Measurements from ENCODE around the gene TMOD4. TPM values are rescaled to one million over a fixed set of nuclear protein-coding genes. Genes with fewer than 3 reads are reported as not detected.

Gene TMOD4
- total and polyA plus RNA-seq, 2 of the 13 experiments (the other 11 are each of a cell fraction or from before 2014, with no cell fraction given) = 0.66 TPM; not detected in 1

- no peak for TF ChIP-seq LRRFIP1 (CRISPR knock-in tag; conservative IDR thresholded peaks at IDR 0.05)
- TF ChIP-seq GPBP1L1 (CRISPR knock-in tag; IDR thresholded peaks at IDR 0.05) = no peak
- TF ChIP-seq ZNF230 (CRISPR knock-in tag; IDR thresholded peaks at IDR 0.05) = peak; percentile 49; the same call in 1 of the 2 replicates
- 0 out of 2 replicates have a peak, but pooled peaks have one; percentile 83 for TF ChIP-seq RARG (CRISPR knock-in tag; IDR thresholded peaks at IDR 0.05; ENCODE audit: low read depth)
- TF ChIP-seq ZNF609 (CRISPR knock-in tag; IDR thresholded peaks at IDR 0.05; ENCODE audit: borderline replicate concordance) = peak; percentile 20; the same call in 1 of the 2 replicates
- TF ChIP-seq TAF1 (CRISPR knock-in tag; IDR thresholded peaks at IDR 0.05) = peak; percentile 60; the same call in 1 of the 2 replicates
- TF ChIP-seq ZBTB39 (CRISPR knock-in tag; IDR thresholded peaks at IDR 0.05) = no peak
- peak; percentile 23; the same call in 1 of the 2 replicates for TF ChIP-seq KDM5B (CRISPR knock-in tag; IDR thresholded peaks at IDR 0.05; ENCODE audit: borderline replicate concordance)
- TF ChIP-seq SMARCC2 (IDR thresholded peaks at IDR 0.05) = no peak
- TF ChIP-seq MYNN (CRISPR knock-in tag; IDR thresholded peaks at IDR 0.05; ENCODE audit: low read depth) = peak; percentile 19; the same call in 1 of the 2 replicates
- TF ChIP-seq TFE3 (CRISPR knock-in tag; IDR thresholded peaks at IDR 0.05) = no peak; the same call in none of the 2 replicates
- no peak for TF ChIP-seq KAT7 (CRISPR knock-in tag; IDR thresholded peaks at IDR 0.05; ENCODE audit: borderline replicate concordance)
- 0 out of 2 replicates have a peak, but pooled peaks have one; percentile 15 for TF ChIP-seq TFAP4 (IDR thresholded peaks at IDR 0.05; ENCODE audit: borderline replicate concordance, low read depth)
- TF ChIP-seq JDP2 (CRISPR knock-in tag; IDR thresholded peaks at IDR 0.05; ENCODE audit: borderline replicate concordance) = no peak
These were observed 9.9 kb downstream of the TMOD4 start, which contains the start of the genes LYSMD1 and SCNM1 (continued) for GRCh38 chr1:151165738-151166504.

Data from HepG2 (cell line).